ENCODE results near the gene EPN2. TPM values are rescaled to one million over a fixed set of nuclear protein-coding genes. Genes with fewer than 3 reads are reported as not detected.
"Not testable (repeated sequence)": the region's sequence is repeated elsewhere in the genome, so short reads cannot be mapped to it uniquely, and the experiment has no call there.

EPN2 gene
- total RNA-seq, 1 donor from 2014 or later = 63.9 TPM

DNA sequence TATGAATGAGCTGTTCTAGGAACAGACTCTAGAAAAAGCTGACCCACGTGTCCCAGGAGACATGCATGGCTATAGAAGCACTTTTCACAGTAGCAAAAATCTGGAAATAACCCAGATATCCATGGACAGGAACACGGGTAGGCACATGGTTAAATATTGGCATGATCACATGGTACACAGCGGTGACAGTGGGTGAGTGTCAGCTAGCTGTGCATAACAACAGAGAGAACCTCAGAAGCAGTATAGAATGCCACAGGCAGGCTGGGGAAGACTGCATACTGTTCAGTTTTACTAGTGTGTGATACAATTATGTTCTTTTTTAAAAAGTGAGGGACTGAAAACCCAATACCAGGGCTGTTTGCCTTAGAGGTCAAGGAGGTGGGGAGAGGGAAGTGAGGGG lies 31.4 kb downstream of the EPN2 start:
- DNase-seq (ENCODE audit: low spot score) = no peak

GRCh38 chr17:19269106-19269505 lies 31.9 kb downstream of the EPN2 start:
- no peak for DNase-seq (ENCODE audit: low spot score)

GRCh38 chr17:19269641-19270040 lies 32.5 kb downstream of the EPN2 start:
- no peak for DNase-seq (ENCODE audit: low spot score)

DNA sequence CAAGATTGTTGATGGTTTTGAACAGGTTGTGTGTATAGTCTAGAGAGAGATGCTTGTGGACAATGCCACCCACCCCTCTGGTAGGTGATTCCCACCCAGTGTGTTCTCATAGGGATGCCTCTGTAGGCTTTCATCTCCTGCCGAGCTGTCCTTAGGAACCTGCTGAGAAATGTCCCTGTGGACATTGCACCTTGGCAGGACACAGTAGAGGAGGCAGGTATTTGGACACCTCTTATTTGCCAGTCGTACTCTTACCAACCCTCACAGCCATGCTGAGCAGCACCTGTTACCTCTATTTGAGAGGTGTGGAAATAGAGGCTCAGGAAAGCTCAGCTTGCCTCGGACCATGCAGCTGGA lies 33.2 kb downstream of the EPN2 start:
- DNase-seq (ENCODE audit: low spot score) = no peak

DNA sequence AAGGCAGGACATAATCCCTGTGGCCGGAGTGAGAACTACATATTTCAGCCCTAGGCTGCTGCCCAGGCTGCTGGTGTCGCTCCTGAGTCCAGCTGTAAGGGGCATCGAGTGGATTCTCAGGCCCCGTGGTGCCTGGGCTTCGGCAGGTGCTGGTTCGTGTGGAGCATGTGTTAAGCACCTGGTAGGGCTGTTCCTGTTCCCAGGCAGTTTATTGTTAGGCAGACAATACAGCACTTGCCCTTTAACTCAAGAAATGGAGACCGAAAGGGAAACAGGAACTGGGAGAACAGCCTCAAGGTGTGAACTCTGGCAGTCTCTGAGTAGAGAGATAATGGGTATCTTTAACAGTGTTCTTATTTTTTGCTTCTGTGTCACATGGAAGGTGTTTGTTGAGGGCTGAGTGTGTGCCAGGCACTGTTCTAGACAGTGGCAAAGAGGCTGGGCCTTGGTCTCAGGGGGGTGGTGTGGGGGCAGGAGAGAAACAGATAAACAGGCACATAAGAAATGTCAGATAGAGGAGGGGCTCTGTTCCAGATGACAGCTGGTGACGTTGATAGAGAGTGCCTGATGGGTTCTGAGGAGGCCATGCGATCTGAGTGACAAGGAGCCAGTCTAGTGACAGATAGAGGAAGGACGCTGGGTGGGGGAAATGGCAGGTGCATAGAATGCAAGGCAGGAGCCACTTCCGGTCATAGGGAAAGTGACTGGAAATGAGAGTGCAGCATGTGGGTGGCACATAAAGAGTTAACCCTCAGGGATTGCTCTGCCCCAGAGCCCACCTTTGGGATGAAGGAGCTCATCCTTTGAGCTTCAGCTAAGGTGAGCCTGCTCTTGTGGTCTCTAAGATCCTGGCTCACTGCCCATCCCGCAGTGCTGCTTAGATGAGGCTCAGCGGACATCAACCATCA lies 33.8 kb downstream of the EPN2 start:
- no peak for DNase-seq (ENCODE audit: low spot score)

DNA sequence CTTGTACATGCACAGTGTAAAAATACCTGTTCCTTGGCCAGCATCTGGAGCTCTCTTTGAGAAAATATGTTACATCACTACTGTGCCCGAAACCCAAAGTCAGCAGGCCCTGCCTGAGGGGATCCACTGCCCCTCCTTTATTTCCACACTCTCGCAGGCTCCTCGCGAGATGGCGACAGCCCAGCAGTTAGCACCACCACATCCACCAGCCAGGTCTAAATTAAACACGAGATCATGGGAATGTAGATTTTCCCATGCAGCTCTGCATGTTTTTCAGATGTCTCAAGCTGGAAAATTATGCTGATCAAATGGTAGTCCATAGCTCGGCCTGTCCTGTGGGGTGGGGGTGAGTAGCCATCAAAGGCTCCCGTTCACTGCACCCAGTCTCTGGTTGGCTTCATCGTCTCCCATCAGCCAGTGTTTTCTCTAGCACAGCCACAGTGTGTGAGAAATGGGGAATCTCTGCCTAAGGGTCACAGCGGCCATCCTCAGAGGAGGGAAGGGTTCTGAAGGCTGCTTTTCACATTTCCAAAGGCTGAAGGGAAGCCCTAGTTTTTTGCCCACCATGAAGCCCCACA lies 34.7 kb downstream of the EPN2 start:
- DNase-seq (ENCODE audit: low spot score) = no peak

DNA sequence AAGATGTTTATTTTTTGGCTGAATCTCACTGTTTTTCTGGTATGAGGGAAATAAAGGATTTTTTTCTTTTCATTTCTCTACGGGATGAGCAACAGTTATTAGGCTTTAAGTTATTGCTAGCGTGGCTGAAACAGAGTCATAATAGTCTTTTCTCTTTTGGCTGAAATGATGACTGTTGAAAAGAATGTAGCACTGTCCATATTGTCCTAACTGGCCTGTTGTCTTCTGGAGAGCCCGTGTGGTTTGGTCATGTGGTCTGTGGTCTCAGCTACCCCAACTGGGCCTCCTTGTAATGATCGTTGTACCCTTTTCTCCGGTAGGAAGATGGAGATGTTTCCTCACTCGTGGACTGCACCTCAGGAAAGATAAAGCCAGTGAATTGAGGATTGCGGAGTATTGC lies 36.6 kb downstream of the EPN2 start:
- DNase-seq (ENCODE audit: low spot score) = no peak

GRCh38 chr17:19274893-19275292 lies 37.7 kb downstream of the EPN2 start:
- no peak for DNase-seq (ENCODE audit: low spot score)

GRCh38 chr17:19275457-19276127 lies 38.4 kb downstream of the EPN2 start:
- no peak for DNase-seq (ENCODE audit: low spot score)

DNA sequence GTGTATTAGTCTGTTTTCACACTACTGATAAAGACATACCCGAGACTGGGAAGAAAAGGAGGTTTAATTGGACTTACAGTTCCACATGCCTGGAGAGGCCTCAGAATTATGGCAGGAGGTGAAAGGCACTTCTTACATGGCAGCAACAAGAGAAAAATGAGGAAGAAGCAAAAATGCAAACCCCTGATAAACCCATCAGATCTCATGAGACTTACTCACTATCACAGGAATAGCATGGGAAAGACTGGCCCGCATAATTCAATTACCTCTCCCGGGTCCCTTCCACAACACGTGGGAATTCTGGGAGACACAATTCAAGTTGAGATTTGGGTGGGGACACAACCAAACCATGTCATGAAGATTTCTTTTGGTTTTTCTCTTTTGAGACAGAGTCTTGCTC lies 41.1 kb downstream of the EPN2 start:
- not testable (repeated sequence) for DNase-seq (ENCODE audit: low spot score)

- DNase-seq (ENCODE audit: low spot score) = no peak
These were observed 41.6 kb downstream of the EPN2 start for GRCh38 chr17:19278729-19279128.

- DNase-seq (ENCODE audit: low spot score) = no peak
These were observed 44.0 kb downstream of the EPN2 start for GRCh38 chr17:19281161-19281560.

GRCh38 chr17:19284005-19284959 lies 47.1 kb downstream of the EPN2 start:
- DNase-seq (ENCODE audit: low spot score) = no peak

GRCh38 chr17:19285213-19285900 lies 48.2 kb downstream of the EPN2 start:
- no peak for DNase-seq (ENCODE audit: low spot score)

- DNase-seq (ENCODE audit: low spot score) = no peak
These were observed 49.7 kb downstream of the EPN2 start for GRCh38 chr17:19286751-19287341.

GRCh38 chr17:19287651-19288050 lies 50.5 kb downstream of the EPN2 start:
- DNase-seq (ENCODE audit: low spot score) = no peak

DNA sequence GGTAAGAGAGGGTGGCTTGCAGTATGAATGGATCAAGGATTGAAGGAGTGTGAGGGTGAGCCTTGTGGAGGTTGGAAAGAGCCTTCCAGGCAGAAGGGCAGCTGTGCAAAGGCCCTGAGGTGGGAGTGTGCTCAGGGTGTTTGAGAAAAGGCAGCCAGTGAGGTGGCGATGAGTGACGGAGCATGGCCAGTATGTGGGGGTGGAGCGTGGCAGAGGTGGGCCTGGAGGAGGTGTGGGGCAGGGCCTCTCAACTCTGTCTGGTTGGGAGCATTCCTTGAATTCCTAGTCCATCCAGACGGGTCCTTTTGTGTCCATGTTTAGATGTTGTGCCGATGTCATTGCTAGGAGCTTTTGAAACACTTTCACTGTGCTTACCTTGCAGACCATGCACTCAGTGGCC lies 51.3 kb downstream of the EPN2 start:
- DNase-seq (ENCODE audit: low spot score) = no peak

DNA sequence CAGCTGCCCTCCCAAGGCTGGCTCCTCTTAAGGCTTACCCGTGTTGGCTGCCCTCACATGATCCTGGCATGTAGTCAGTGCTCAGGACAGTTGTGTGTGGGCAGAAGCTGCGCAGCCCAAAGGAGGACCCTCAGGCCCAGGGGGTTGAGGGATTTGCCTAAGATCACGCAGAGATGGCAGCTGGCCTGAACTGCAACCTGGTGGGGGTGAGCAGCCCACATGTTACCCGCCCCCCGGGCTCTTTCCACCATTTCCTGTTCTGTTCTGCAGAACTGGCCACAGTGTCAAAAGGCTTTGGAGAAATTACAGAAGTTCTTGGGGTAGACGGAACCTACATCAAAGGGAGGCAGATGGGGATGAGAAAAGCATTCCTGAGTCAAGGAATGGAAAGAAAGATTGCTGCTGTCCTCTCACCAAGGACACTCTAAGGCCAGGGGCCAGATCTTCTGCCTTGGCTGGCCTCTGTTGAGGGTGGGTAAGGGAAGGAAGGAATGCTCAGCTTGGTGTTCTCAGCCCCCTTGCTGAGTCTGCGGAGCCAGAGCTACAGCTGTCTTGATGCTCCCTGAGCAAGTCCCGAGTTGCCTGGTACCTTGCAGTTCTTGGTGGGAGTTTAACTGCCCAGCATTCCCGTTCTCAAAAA lies 53.0 kb downstream of the EPN2 start:
- DNase-seq (ENCODE audit: low spot score) = no peak

DNA sequence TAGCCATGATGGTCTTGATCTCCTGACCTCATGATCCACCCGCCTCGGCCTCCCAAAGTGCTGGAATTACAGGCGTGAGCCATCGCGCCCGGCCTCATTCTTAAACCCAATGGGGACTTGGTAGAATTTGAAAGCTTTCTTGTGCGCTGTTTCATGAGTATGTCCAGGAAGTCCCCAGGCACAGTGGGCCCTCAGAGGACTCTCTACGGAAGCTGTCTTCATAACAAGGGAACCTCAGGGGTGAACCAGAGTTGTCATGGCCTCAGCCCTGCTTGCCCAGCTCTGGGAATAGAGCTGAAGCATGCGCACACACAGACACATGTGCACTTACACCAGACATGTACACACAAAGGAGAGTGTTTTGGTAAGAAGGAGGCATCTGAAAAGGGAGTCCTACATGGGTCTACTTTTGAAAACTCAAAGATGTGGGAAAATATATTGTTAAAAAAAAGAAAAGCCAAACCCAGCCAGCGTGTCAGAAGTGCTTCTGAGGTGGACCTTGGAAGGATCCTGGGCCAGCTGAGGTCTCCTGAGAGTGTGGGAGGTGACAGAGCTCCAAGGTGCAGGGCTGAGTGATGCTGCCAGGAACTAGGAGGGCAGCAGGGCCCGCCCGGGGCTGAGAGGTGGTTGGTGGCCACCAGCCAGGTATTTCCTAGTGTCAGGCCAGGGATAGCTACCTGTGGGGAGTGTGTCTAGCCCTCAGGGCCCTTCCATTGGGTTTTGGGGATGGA lies 54.6 kb downstream of the EPN2 start:
- no peak for DNase-seq (ENCODE audit: low spot score)

GRCh38 chr17:19292377-19292711 lies 55.2 kb downstream of the EPN2 start:
- no peak for DNase-seq (ENCODE audit: low spot score)

All from ureter (tissue), 1 donor.